Fibroblast of peridontal ligament (primary cell): ENCODE results near the gene GAPT.
A peak's percentile ranks its signal among the peaks of the same experiment; 100 is the strongest.

ENCODE experiments used
- DNase-seq: peaks from one replicate; pipeline ENCODE4 v3.0.0-alpha.2; 2010; ENCODE audit errors: extremely low read depth

Gene GAPT

DNA sequence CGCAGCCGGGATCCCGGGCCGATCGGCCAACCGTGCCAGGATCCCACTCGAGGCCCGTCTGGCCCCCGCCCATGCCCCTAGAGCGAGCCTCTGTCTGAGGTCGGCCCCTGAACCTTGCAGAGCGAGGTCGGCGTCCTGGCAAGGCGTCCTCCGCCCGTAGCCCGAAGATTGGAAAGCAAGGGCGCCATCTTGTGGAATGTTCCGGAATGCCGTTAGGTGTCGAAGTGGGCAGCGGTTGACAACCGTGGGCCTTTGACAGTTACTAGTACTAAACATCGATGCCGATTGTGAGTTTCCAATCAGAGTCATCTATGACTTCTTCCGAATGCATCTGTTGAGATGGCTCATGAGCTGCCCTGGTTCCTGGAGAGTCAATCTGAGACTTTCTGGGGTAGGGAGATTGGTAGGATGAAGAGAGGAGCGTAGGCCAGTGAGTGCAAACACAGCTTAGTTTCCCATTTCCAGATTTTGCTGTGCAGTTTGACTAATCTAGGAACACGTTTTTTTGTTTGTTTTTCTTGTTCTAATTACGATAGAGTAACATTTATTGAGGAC lies 30.4 kb upstream of the GAPT start:
- DNase-seq, result peak; percentile 88

DNA sequence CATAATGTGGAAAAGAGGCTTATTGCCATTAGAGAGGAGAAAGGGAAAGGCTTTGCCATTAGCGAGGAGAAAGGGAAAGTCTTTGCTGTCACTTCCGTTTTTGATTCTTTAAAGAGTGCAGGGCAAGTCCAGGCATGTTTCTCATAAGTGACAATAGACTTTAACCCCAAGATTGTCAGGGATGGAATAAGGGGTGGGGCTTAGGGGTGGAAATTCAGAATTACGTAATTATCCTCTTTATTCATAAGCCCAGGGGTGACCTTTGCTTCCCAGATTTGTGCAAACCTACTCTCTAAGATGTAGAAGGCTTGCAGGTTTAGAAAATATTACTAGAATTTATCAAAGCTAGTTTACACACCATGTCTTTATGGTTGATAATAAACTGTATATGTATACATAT lies 29.1 kb upstream of the GAPT start:
- DNase-seq, result peak; percentile 35

DNA sequence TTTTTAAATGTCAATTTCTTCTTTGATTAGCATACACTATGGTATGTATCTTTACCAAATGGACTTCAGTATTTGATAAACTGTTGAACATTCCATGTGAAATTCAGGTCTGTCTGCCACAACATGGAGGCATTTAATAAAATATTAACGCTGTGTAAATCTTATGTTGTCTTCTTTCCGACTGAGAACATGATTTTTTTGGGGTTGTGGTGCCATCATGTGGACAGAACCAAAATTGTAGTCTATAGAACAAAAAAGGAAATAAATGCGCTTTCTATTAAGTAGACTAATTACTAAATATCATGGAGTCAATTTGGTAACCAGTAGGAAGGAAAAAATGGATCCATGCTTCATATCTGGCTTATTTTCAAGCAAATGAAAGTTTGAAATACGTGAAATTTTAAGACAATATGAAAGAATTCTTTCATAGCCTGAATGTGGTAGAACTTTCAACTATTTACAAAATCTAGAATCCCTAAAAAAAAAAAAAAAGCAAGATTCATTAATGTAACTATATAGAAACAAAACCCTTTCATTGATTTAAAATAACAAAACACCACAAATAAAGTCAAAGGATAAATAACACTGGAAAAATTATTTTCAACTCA lies 28.5 kb upstream of the GAPT start:
- peak; percentile 83 for DNase-seq

DNA sequence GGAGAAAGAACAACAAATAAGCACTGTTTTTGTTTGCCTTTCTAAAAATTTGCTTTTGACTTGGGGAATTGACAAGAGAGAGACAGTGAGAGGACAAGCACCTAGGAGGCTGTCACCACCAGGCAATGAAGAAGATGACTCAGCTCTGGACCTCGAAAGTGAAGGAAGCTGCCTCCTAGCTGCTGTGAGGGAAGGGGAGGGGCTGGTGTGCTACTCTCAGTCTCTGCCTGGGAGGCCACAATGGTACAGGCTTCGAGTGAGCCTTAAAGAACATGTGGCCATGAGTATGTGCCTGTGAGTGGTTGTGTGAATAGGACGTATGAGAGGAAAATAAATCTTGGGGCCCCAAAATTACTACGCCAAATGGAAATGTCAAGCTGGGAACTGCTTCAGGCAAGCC lies 24.3 kb upstream of the GAPT start:
- DNase-seq, result peak; percentile 14

DNA sequence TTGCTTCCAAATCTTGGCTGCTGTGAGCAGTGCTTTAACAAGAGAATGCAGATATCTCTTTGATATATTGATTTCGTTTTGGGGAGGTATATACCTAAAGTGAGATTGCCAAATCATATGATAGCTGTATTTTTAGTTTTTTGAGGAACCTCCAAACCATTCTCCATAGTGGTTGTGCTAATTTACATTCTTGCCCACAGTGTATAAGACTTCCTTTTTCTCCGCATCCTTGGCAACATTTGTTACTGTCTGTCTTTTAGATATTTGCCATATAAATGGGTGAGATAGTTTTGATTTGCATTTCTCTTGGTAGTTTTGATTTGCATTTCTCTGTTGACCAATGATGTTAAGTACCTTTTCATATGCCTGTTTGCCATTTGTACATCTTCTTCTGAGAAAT lies 21.3 kb upstream of the GAPT start:
- no peak for DNase-seq

DNA sequence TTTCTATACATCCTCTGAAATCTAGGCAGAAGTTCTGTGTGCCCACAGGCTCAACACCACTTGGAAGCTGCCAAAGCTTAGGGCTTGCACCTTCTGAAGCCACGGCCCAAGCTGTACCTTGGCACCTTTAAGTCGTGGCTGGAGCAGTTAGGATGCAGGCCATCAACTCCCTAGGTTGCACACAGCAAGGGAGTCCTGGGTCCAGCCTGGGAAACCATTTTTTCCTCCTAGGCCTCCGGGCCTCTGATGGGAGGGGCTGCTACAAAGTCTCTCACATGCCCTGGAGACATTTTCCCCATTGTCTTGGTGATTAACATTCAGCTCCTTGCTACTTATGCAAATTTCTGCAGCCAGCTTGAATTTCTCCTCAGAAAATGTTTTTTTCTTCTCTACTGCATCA lies 15.8 kb upstream of the GAPT start:
- DNase-seq, result no peak

DNA sequence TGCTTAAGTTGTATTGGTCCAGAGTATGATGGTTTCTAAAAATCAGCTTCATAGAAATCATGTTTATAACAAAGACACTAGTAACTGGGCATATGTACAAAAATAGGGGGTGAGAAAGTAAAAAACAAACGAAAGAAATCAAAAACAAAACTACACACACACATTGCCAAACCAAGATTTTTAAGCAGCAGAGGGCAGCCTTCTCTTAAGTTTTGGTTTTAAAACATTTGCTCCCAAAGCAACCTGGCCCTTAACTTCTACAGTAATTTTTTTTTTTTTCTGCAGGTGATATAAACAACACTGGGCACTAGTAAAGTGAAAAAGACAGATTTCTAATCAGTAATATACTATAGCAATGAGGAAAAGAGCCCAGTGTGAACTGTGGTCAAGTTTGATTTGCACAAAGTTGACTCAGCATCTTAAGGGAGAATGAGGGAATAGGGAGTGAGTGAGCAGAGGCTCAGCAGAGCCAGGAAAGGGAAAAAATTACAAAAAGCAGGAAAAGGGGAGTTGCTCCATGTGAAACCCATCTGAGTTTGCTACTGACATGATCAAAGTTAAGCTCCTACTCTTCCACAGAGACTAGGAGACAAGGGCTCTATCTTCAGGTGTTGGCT lies 13.4 kb upstream of the GAPT start:
- DNase-seq, result peak; percentile 5

DNA sequence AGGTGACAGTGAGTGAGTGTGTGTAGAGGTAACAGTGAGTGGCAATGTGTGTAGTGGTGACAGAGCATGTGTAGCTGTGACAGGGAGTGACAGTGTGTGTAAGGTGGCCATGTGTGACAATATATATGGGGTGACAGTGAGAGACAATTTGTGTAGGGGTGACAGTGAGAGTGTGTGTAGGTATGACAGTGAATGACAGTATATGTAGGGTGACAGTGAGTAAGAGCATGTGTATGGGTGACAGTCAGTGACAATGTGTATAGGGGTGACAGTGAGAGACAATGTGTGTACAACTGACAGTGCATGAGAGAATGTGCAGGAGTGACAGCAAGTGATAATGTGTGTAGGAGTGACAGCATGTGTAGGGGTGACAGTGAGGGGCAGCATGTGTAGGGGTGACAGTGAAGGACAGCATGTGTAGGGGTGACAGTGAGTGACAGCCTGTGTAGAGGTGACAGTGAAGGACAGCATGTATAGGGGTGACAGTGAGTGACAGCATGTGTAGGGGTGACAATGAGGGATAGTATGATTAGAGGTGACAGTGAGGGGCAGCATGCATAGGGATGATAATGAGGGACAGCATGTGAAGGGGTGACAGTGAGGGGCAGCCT lies 10.1 kb upstream of the GAPT start:
- no peak for DNase-seq

DNA sequence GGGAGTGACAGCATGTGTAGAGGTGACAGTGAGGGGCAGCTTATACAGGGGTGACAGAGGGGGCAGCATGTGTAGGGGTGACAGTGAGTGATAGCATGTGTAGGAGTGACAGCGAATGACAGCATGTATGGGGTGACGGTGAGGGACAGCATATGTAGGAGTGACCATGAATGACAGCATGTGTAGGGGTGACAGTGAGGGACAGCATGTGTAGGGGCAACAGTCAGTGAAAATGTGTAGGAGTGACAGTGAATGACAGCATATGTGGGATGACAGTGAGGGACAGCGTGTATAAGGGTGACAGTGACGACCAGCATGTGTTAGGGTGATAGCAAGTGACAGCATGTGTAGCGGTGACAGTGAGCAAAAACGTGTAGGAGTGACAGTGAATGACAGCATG lies 9.4 kb upstream of the GAPT start:
- DNase-seq, result no peak

DNA sequence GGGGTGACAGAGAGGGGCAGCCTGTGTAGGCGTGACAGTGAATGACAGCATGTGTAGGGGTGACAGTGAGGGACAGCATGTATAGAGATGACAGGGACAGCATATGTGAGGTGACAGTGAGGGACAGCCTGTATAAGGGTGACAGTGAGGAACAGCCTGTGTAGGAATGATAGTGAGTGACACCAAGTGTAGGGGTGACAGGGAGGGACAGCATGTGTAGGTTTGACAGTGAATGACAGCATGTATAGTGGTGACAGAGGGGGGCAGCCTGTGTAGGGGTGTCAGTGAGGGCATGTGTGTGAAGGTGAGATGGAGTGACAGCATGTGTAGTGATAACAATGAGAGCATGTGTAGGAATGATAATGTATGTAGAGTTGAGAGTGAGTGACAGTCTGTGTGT lies 8.7 kb upstream of the GAPT start:
- DNase-seq, result no peak

DNA sequence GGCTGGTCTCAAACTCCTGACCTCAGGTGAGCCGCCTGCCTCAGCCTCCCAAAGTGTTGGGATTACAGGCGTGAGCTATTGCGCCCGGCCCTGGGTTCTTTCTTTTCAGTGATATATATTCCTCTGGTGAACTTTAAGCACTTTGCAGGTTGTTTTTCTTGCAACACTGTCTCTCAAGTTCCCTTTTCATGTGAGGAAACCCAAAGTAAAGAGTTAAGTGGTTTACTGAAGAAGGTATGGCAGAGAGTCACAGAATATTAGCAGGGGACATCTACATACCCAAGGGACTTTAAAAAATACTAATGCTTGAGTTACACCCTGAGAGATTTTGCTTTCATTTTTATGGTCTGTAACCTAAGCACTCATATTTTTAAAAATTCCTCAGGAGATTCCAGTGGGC lies 6.7 kb upstream of the GAPT start:
- DNase-seq, result no peak

DNA sequence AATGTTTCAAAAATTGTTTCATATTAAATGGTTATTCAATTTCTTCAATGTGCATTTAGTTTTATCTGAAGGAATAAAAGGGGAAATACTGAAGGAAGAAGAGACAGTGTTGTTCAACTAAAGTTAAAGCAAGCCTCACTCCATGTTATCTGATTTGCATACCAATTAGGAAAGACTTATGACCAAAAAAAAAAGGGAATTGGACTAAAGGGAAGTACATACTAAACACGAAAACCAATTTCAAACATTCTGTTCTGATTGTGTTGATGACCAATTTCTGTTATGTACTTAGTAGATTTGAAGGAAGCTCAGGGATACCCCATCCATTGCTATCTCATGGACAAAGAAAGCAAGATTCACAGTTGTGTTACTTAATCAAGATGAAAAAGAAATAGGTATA lies 4.9 kb upstream of the GAPT start:
- DNase-seq, result no peak

DNA sequence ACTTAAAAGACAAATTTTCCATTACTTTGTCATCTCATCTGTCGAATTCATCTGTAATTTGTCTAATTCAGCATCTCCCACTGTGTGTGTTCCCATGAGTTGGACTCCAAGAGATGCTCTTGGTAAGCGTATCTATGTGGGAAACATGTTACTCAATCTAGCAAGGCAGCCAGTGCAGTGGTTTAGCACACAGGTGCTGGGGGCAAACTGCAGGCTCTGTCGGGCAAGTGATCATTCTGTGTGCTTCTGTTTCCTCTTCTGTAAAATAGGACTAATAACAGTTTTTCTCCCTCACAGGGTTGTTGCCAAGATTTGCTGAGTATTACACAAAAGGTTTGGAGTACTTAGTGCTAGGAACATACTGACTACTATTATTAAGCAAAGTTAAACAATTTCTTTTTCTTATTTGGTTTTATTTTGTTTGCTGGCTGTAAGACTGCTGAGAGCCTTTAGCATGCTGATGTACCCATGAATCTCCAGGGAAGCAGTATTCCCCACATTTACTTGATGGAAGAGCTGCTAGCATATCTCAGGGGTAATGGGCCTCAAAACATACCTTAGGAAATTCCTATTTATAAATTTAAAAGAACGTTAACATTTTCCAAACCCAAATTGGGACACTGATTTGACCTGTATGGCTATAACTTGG lies 709 bp upstream of the GAPT start:
- DNase-seq, result no peak

DNA sequence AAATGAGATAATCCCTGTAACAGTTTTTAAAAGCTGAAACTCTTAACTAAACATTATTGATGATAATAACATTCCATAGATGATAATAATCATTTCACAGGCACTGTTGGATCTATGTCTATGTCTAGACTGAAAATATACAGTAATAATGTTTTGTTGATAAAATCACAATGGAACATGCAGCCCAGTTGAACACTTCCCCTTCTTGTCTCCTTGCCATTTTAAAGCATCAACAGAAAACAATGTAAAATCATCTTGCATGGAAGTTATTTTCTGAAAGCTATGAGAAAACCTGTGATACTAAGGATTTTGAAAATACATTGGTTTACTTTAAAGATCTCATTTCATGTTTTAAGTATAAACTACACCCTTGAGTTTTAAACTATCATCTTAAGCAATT lies 1.9 kb downstream of the GAPT start:
- no peak for DNase-seq

DNA sequence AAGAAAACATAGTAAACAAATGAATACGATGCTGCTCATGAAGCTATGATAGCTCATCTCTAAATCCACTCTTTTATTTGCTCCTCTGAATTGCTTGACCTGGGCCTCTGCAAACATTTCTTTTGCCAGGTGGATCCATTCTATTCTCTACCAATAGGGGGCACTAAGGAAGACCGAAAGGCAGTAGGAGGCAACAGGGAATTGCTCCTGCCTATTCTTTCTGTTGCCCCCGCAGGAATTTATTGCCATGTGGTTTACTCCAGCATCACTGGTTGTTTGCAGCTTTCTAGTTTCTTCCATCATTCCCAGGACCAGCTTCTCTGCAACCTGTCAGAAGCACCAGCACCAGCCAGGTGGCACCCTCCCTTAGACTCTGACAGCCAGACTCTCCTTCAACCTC lies 5.3 kb downstream of the GAPT start:
- DNase-seq, result no peak

DNA sequence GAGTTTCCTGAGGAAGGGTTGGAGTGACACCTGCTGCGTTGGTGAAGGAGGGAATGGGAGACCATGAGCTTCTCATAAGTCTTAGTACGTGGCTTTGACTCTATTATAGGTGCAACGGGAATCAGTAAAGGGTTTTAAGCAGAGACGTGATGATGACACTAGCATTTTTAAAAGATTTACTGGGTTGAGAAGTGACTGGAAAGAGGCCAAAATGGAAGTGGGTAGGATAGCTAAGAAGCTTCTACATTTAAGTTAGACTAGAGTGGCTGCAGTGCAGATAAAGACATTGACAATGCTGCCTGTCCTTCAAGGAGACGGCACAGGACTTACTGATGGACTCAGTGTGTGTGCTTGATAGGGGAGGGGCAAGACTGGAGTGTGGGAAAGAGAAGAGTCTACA lies 6.2 kb downstream of the GAPT start:
- no peak for DNase-seq

DNA sequence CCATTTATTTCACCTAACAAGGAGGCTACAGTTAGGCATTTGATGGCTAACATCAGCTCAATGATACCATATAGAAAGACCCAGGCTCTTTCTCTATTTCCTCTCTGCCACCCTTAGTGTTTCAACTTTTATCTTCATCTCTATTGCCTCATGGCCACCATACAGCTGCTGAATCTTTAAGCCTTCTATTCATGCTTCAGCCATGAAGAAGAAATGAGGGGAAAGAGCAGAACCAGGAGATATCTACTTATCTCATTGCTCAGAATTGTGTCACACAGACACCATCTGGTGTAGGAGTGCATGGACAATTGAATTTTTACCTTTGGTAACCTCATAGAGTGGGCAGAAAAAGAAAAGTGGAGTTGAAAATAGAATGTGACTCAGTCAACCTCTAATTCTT lies 6.7 kb downstream of the GAPT start:
- DNase-seq, result no peak

DNA sequence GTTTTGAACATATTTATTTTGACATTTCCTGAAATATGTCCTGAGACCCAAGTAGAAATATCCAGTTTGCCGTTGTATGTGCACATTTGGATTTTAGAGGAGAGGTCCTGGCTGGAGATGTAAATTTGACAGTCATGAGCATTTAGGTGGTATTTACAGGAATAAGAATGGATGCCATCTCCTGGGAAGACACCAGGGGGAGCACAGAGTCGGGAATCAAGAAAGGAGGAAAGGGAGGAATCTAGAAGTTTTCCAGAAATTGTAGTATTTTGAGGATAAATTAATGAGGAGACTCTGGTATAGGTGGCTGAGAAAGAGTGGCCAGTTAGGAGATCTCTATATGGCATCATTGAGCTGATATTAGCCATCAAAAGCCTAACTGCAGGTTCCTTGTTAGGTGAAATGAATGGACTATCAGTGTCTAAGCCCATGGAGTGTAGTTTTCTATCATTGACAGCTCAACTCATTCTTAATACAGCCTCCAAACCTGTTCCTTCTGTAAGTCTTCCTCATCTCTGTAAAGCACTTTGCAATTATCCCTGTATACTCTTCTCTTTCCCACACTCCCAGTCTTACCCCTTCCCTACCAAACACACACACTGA lies 7.2 kb downstream of the GAPT start:
- DNase-seq, result peak; percentile 52

DNA sequence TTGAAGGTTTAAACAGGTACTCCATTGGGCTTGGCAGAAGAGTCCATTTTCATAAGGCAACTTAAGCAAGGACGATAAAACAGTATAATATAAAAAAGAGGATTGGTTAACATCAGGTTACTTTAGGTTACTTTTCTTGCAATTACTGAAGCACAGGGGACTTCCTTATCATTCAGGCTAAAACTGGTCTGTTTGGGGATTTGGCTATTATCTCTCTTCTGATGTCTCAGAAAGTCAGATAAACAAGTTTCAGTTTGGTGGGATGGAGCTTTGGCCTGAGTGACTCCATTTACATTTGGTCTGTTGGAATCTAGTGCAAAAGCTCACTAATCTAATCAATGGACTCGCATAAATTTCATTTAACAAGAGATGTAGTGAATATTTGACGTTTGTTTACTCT lies 8.0 kb downstream of the GAPT start:
- DNase-seq, result no peak

DNA sequence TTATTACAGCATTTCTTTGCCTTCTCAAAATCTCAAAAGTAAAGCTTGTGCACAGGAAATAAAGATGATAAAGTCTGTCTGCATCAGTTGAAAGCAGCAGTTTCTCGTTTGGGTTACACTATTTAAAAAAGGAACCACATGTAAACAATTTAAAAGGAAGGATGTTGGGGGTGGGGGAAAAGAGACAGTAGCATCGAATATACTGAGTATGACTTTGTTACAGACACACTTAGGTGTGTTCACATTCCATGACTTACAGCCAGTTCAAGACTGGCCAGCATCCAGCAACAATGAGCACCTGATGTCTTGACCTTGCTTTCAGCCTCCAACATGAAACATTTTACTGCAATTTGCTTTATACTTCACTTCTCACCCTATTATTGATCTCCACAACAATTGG lies 8.7 kb downstream of the GAPT start:
- no peak for DNase-seq

DNA sequence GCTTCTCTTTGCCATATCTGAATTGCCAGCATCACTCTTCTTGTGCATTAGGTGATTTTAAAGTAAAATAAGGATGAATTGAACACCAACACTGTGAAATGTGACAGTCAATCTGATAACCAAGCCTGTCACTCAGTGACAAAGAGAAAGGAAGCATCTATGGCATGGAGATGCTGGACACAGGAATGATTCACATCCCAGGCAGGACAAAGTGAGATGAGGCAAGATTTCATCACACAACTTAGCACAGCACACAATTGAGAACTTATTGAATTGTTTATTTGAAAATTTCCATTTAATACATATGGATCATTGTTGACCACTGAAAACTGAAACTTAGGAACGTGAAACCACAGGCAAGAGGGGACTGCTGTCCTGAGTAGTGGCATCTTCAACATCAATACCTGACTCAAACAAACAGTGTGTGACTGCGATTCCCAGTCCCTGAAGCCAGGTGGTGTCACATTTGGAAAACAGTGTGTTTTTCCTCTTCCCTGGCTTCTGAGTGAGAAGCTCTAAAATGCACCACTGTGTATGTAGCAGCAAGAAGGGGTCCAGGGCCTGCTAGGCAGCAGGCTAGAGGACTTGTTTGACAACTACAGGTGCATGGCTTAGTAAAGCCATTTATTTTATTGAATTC lies 10.7 kb downstream of the GAPT start:
- DNase-seq, result no peak
